ENCODE results near the gene ELP4.
A peak's percentile ranks its signal among the peaks of the same experiment; 100 is the strongest.

The ELP4 gene

GRCh38 chr11:31676280-31676982, 166.9 kb downstream of the ELP4 start:
- no peak for TF ChIP-seq CTCF (IDR thresholded peaks at IDR 0.05; ENCODE audit: insufficient read depth, missing control alignments)
- FAIRE-seq (no peak), DNase-seq (ENCODE audit: insufficient read length, low spot score) (no peak)

DNA sequence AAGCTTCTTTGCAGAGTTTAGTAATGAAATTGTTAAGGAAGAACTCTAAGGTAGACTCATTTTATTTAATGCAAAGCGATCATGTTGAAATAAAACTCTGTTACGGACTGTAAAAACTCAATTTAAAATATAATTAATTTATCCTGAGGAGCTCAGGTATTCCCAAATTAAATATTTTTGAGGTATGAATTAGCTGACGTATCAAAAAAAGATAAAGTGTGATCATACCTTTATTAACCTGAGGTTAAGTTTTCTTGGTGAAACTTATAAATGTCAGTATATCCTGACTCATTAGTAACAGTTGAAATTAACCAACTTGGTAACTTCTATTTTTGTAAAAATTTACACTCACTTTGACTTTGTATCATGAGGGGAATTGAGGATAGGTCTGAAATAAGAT, 171.2 kb downstream of the ELP4 start:
- no peak for DNase-seq (ENCODE audit: insufficient read length, low spot score)
- no peak for FAIRE-seq
- TF ChIP-seq CTCF (IDR thresholded peaks at IDR 0.05; ENCODE audit: insufficient read depth, missing control alignments): no peak

DNA sequence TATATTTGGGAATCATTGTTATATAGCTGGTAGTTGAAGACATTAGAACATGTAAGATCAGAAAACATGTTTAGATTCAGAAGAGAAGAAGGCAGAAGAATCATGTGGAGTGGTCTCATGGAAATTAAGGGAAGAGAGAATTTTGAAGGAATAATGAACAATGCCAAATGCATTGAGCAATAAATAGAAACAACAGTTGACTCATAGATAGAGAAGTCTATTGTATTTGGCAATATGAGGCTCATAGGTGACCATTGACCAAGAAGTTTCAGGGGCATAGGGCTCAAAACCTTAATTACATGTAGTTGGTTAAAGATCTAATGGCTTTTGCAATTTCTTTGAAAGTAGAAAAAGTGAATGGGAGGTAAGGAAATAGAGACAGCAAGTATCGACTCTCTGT, 177.7 kb downstream of the ELP4 start:
- FAIRE-seq: no peak

DNA sequence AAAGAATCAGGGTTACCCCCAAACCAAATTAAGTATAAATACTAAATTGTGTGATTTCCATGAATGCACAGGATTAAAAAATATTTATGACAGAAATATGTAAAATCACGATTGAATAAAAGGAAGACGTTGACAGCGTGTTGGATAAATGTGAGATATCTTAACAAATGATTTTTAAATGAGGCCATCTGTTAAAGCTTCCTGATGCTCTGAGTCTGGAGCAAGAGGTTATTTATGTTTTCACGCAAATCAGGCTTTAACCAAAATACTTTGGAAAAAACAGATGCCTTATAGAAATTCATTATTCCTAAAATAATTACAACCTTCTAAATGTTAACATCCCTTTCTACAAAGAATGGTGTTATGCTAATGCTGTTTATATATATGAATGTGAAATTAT, 178.3 kb downstream of the ELP4 start:
- no peak for DNase-seq (ENCODE audit: insufficient read length, low spot score)
- TF ChIP-seq CTCF (IDR thresholded peaks at IDR 0.05; ENCODE audit: insufficient read depth, missing control alignments): no peak
- peak; percentile 41 for FAIRE-seq

More for the DNA sequence above, 177.7 kb downstream of the ELP4 start:
- no peak for TF ChIP-seq CTCF (IDR thresholded peaks at IDR 0.05; ENCODE audit: insufficient read depth, missing control alignments)
- DNase-seq (ENCODE audit: insufficient read length, low spot score): no peak

DNA sequence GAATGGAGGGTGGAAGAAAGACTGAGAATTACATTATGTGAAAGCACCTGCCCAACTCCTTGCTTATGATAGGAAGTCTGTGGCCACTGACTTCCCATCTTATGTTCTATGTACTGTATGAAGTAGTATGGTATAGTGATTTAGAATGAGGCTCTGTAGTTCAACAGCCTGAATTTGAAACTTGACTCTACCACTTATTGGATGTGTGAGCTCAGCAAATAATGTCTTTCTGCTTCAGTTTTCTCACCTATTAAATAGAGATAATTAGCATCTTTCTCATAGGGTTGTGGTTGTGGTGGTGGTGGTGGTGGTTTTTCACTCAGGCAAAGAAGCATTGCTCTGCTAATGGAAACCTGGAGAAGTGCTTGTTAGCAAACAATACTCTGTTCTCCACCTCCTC, 180.0 kb downstream of the ELP4 start:
- FAIRE-seq: no peak
- no peak for TF ChIP-seq CTCF (IDR thresholded peaks at IDR 0.05; ENCODE audit: insufficient read depth, missing control alignments)
- DNase-seq (ENCODE audit: insufficient read length, low spot score): no peak

GRCh38 chr11:31690041-31690440, 180.5 kb downstream of the ELP4 start:
- FAIRE-seq (no peak), DNase-seq (ENCODE audit: insufficient read length, low spot score) (no peak)
- no peak for TF ChIP-seq CTCF (IDR thresholded peaks at IDR 0.05; ENCODE audit: insufficient read depth, missing control alignments)

GRCh38 chr11:31690516-31690915, 180.9 kb downstream of the ELP4 start:
- FAIRE-seq (no peak), DNase-seq (ENCODE audit: insufficient read length, low spot score) (no peak)
- TF ChIP-seq CTCF (IDR thresholded peaks at IDR 0.05; ENCODE audit: insufficient read depth, missing control alignments): no peak
